Middle frontal gyrus (tissue), 1 donor: Measurements from ENCODE around the gene KIF1B.
A peak's percentile ranks its signal among the peaks of the same experiment; 100 is the strongest.

ENCODE experiments used
- DNase-seq: peaks from one replicate; pipeline ENCODE4 v3.0.0-alpha.2; 2015; ENCODE audit warnings: low spot score; ENCODE audit errors: extremely low spot score

Gene KIF1B, protein sequence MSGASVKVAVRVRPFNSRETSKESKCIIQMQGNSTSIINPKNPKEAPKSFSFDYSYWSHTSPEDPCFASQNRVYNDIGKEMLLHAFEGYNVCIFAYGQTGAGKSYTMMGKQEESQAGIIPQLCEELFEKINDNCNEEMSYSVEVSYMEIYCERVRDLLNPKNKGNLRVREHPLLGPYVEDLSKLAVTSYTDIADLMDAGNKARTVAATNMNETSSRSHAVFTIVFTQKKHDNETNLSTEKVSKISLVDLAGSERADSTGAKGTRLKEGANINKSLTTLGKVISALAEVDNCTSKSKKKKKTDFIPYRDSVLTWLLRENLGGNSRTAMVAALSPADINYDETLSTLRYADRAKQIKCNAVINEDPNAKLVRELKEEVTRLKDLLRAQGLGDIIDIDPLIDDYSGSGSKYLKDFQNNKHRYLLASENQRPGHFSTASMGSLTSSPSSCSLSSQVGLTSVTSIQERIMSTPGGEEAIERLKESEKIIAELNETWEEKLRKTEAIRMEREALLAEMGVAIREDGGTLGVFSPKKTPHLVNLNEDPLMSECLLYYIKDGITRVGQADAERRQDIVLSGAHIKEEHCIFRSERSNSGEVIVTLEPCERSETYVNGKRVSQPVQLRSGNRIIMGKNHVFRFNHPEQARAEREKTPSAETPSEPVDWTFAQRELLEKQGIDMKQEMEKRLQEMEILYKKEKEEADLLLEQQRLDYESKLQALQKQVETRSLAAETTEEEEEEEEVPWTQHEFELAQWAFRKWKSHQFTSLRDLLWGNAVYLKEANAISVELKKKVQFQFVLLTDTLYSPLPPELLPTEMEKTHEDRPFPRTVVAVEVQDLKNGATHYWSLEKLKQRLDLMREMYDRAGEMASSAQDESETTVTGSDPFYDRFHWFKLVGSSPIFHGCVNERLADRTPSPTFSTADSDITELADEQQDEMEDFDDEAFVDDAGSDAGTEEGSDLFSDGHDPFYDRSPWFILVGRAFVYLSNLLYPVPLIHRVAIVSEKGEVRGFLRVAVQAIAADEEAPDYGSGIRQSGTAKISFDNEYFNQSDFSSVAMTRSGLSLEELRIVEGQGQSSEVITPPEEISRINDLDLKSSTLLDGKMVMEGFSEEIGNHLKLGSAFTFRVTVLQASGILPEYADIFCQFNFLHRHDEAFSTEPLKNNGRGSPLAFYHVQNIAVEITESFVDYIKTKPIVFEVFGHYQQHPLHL (N-terminal part only)

DNA sequence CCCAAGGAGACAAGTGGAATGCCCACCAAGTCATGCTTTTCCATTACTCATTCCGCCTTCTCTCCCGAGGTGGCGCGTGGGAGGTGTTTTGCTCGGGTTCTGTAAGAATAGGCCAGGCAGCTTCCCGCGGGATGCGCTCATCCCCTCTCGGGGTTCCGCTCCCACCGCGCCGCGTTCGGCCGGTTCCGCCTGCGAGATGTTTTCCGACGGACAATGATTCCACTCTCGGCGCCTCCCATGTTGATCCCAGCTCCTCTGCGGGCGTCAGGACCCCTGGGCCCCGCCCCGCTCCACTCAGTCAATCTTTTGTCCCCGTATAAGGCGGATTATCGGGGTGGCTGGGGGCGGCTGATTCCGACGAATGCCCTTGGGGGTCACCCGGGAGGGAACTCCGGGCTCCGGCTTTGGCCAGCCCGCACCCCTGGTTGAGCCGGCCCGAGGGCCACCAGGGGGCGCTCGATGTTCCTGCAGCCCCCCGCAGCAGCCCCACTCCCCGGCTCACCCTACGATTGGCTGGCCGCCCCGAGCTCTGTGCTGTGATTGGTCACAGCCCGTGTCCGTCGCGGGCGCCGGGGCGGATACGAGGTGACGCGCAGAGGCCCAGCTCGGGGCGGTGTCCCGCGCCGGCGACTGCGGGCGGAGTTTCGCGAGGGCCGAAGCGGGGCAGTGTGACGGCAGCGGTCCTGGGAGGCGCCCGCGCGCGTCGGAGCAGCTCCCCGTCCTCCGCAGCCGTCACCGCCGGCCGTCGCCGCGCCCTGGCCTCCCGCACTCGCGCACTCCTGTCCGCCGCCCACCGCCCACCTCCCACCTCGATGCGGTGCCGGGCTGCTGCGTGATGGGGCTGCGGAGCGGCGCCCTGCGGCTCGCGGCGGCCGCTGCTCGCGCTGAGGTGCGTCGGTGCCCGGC lies at the start of gene KIF1B:
KIF1B (plus strand) TSS at position 666 of the 906 bp plus-strand sequence. CDS start 21,759 bp downstream, outside the sequence.
- DNase-seq = peak; percentile 96

- DNase-seq = no peak
These were observed 49.4 kb upstream of the KIF1B start for GRCh38 chr1:10160907-10161490.

DNA sequence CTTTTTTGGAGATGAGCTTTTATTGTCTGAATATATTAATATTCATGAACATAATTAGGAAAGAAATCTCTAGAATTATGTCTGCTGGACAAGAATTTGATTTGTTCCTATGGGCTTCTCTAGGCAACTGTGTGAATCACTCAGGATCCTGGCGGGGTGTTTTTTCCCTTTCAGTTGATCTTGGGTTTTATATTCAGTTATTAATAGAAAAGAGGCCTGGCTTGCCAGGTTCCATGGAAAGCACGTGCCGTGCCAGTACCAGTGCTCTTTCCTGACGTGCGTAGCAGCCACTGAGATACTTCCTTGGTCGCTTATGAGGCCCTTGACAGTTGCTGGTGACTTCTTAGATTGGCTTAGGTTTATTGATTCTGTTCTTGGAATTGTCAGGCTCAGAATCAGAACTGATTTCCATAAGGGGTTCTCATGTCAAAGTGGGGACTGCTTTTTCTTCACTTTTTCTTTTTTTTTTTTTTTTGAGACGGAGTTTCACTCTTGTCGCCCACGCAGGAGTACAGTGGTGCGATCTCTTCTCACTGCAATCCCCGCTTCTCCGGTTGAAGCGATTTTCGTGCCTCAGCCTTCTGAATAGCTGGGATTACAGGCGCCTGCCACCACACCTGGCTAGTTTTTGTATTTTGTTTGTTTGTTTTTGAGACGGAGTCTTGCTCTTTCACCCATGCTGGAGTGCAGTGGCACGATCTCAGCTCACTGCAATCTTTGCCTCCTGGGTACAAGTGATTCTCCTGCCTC lies 48.7 kb upstream of the KIF1B start:
- DNase-seq = no peak

GRCh38 chr1:10168912-10169514 lies 41.4 kb upstream of the KIF1B start:
- DNase-seq = no peak

GRCh38 chr1:10170239-10170574 lies 40.2 kb upstream of the KIF1B start:
- DNase-seq = no peak

DNA sequence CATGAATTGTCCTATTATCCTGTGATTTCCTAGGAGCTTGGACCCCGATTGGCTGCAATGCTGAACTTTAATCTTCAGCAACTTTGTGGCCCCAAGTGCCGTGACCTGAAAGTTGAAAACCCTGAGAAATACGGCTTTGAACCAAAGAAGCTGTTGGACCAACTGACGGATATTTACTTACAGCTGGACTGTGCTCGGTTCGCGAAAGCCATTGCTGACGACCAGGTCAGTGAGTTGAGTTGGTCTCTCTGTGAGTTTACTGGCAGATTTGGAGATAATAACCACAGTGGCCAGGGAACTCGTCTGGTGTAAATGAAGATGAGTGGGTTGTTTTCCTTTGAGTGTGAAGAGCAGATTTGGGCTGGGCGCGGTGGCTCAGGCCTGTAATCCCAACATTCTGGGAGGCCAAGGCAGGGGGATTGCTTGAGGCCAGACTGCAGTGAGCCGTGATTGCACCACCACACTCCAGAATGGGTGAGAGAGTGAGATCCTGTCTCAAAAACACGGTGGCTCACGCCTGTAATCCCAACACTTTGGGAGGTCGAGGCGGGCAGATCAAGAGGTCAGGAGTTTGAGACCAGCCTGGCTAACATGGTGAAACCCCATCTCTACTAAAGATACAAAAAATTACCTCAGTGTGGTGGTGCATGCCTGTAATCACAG lies 39.1 kb upstream of the KIF1B start:
- DNase-seq = no peak

GRCh38 chr1:10171995-10172669 lies 38.2 kb upstream of the KIF1B start:
- no peak for DNase-seq

DNA sequence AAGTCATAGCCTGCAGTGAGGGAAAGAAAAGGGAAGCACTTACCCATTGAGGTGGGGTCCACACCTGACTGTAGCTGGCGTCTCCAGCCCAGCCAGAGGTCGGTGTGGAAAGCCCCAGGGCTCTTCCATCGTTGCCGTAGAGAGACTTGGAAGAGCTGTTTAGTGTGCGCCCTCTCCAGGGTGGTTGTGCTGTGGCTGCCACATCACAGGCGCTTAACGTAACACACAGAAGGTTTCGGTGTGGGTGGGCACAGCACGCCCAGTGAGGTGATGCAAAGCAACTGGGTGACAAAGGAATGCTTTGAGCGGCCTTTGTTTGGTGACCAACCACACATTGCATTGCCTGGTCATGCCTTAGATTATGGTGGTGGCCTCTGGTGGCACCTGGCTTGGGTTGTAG lies 36.8 kb upstream of the KIF1B start:
- DNase-seq = no peak

DNA sequence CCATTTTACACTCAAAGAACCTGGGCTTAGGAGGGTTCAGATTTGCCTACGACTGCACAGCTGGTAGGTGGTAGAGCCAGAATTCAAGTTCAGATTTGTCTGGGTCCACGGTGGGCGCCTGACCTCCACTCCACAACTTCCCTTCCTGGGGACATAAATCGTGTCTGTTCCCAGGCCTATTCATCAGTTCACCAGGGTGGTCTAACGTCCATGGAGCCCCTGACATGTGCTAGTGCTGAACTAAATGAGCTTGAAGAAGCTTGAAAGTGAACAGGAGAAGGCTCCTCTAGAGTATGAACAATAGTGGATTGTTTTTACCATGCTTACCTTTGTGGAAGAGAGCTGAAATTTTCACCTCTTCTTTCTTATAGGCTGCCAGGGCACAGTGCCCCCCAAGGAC lies 32.5 kb upstream of the KIF1B start:
- DNase-seq = no peak

- DNase-seq = no peak
These were observed 31.6 kb upstream of the KIF1B start for GRCh38 chr1:10178597-10179405.

GRCh38 chr1:10179406-10180091 lies 30.8 kb upstream of the KIF1B start:
- DNase-seq = peak; percentile 25

DNA sequence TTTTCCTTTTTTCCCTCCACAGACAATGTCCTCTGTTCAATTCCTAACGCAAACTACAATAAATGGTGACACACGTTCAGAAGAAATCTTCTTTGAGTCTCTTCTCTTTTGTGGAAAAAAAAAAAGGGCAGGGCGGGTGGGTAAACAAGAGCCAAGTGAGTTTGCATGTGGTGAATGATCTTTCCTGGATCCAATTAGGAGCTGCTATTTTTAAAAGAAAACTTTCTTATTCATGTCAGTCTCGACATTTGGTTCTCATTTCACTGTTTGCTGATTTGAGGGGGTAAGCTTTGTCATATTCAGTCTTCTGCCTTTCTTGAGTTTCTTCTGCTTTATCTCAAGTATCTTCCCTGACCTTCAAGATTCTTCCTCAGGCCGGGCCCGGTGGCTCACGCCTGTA lies 29.2 kb upstream of the KIF1B start:
- DNase-seq = no peak

GRCh38 chr1:10185759-10186158 lies 24.6 kb upstream of the KIF1B start:
- no peak for DNase-seq

- no peak for DNase-seq
These were observed 23.9 kb upstream of the KIF1B start for GRCh38 chr1:10186331-10187025.

- no peak for DNase-seq
These were observed 23.4 kb upstream of the KIF1B start for GRCh38 chr1:10187026-10187334.

- no peak for DNase-seq
These were observed 22.2 kb upstream of the KIF1B start for GRCh38 chr1:10188133-10188650.
